ENCODE data around the gene RNU1-2.
A peak's percentile ranks its signal among the peaks of the same experiment; 100 is the strongest.
"Not testable (repeated sequence)": the region's sequence is repeated elsewhere in the genome, so short reads cannot be mapped to it uniquely, and the experiment has no call there.

The RNU1-2 gene

GRCh38 chr1:16938351-16939321 is 42.9 kb downstream of the RNU1-2 start:
- Histone ChIP-seq H3K27ac (ENCODE audit: low read length) (no peak overlapping the region), H3K4me3 (ENCODE audit: low read depth in 1 of 2, low read length in 2 of 2) (no peak overlapping the region), H3K36me3 (ENCODE audit: insufficient read depth, low read length) (peaks cover 36% of the 10 kb centered on the region), H3K9ac (ENCODE audit: low read depth, low read length) (no peak overlapping the region), H3K79me2 (ENCODE audit: insufficient read depth, low read length) (no peaks in the 10 kb centered on the region), H3K4me2 (ENCODE audit: insufficient read depth, low read length) (no peak overlapping the region), H3K9me3 (ENCODE audit: insufficient read depth, low read length, severe bottlenecking) (no peaks in the 10 kb centered on the region), H3K4me1 (ENCODE audit: insufficient read depth, low read length) (no peaks in the 10 kb centered on the region), H2AFZ (ENCODE audit: low read depth, low read length) (no peak overlapping the region), H3K27me3 (ENCODE audit: insufficient read depth, low read length, poor library complexity) (no peaks in the 10 kb centered on the region), H4K20me1 (ENCODE audit: insufficient read depth, low read length) (no peaks in the 10 kb centered on the region)
- DNase-seq (no peak), ATAC-seq (ENCODE audit: insufficient read depth, low read depth) (no peak; the same call in 2 of the 3 replicates)
- TF ChIP-seq EZH2 (IDR thresholded peaks at IDR 0.05; ENCODE audit: borderline replicate concordance, low read depth, low read length, severe bottlenecking) (no peak), CTCF (IDR thresholded peaks at IDR 0.05; ENCODE audit: borderline replicate concordance, extremely low read depth, low read length, poor library complexity, severe bottlenecking) (no peak)

GRCh38 chr1:16939386-16940180 is 43.8 kb downstream of the RNU1-2 start:
- H3K4me2 ChIP-seq (ENCODE audit: insufficient read depth, low read length); H3K79me2 ChIP-seq (ENCODE audit: insufficient read depth, low read length); H2AFZ ChIP-seq (ENCODE audit: low read depth, low read length); H3K9ac ChIP-seq (ENCODE audit: low read depth, low read length); H3K4me3 ChIP-seq (ENCODE audit: low read depth in 1 of 2, low read length in 2 of 2); H4K20me1 ChIP-seq (ENCODE audit: insufficient read depth, low read length); H3K27me3 ChIP-seq (ENCODE audit: insufficient read depth, low read length, poor library complexity); DNase-seq; H3K27ac ChIP-seq (ENCODE audit: low read length); H3K4me1 ChIP-seq (ENCODE audit: insufficient read depth, low read length); H3K9me3 ChIP-seq (ENCODE audit: insufficient read depth, low read length, severe bottlenecking): not testable (repeated sequence)
- ATAC-seq (ENCODE audit: insufficient read depth, low read depth), result peak; percentile 57; the same call in 2 of the 3 replicates
- peaks cover 39% of the 10 kb centered on the region for H3K36me3 ChIP-seq (ENCODE audit: insufficient read depth, low read length)

- no peak for TF ChIP-seq EZH2 (IDR thresholded peaks at IDR 0.05; ENCODE audit: borderline replicate concordance, low read depth, low read length, severe bottlenecking)
- TF ChIP-seq CTCF (IDR thresholded peaks at IDR 0.05; ENCODE audit: borderline replicate concordance, extremely low read depth, low read length, poor library complexity, severe bottlenecking), result no peak
- no peaks in the 10 kb centered on the region for H3K4me1 ChIP-seq (ENCODE audit: insufficient read depth, low read length)
- H4K20me1 ChIP-seq (ENCODE audit: insufficient read depth, low read length), result no peaks in the 10 kb centered on the region; the same call in 1 of the 2 replicates
- no peaks in the 10 kb centered on the region for H3K79me2 ChIP-seq (ENCODE audit: insufficient read depth, low read length)
- H3K4me2 ChIP-seq (ENCODE audit: insufficient read depth, low read length), result no peak overlapping the region
- H3K4me3 ChIP-seq (ENCODE audit: low read depth in 1 of 2, low read length in 2 of 2), result no peak overlapping the region
- no peak overlapping the region for H3K9ac ChIP-seq (ENCODE audit: low read depth, low read length)
- H3K27ac ChIP-seq (ENCODE audit: low read length), result no peak overlapping the region
- no peaks in the 10 kb centered on the region for H3K27me3 ChIP-seq (ENCODE audit: insufficient read depth, low read length, poor library complexity)
- ATAC-seq (ENCODE audit: insufficient read depth, low read depth) (no peak), DNase-seq (no peak)
- no peaks in the 10 kb centered on the region for H3K9me3 ChIP-seq (ENCODE audit: insufficient read depth, low read length, severe bottlenecking)
- H3K36me3 ChIP-seq (ENCODE audit: insufficient read depth, low read length), result peaks cover 36% of the 10 kb centered on the region
- H2AFZ ChIP-seq (ENCODE audit: low read depth, low read length), result no peak overlapping the region
Observed at GRCh38 chr1:16944038-16944437, 48.3 kb downstream of the RNU1-2 start.

GRCh38 chr1:16945512-16945911 is 49.7 kb downstream of the RNU1-2 start:
- H3K79me2 ChIP-seq (ENCODE audit: insufficient read depth, low read length); DNase-seq; H3K27me3 ChIP-seq (ENCODE audit: insufficient read depth, low read length, poor library complexity); H3K4me2 ChIP-seq (ENCODE audit: insufficient read depth, low read length); H3K4me3 ChIP-seq (ENCODE audit: low read depth in 1 of 2, low read length in 2 of 2); H3K9ac ChIP-seq (ENCODE audit: low read depth, low read length); H2AFZ ChIP-seq (ENCODE audit: low read depth, low read length); H3K27ac ChIP-seq (ENCODE audit: low read length); H3K9me3 ChIP-seq (ENCODE audit: insufficient read depth, low read length, severe bottlenecking); H4K20me1 ChIP-seq (ENCODE audit: insufficient read depth, low read length); H3K4me1 ChIP-seq (ENCODE audit: insufficient read depth, low read length); ATAC-seq (ENCODE audit: insufficient read depth, low read depth): not testable (repeated sequence)
- H3K36me3 ChIP-seq (ENCODE audit: insufficient read depth, low read length), result peaks cover 31% of the 10 kb centered on the region
